ENCODE data around the gene NOTCH1. TPM values are rescaled to one million over a fixed set of nuclear protein-coding genes. Genes with fewer than 3 reads are reported as not detected.

NOTCH1 gene
- total RNA-seq, 1 donor from 2014 or later = 70.7 TPM

GRCh38 chr9:136486131-136486530 lies 59.7 kb downstream of the NOTCH1 start:
- DNase-seq (ENCODE audit: low read depth, low spot score) = no peak

GRCh38 chr9:136485049-136486045 lies 60.5 kb downstream of the NOTCH1 start:
- peak; percentile 33 for DNase-seq (ENCODE audit: low read depth, low spot score)

- no peak for DNase-seq (ENCODE audit: low read depth, low spot score)
Measured at GRCh38 chr9:136484153-136485048, 61.4 kb downstream of the NOTCH1 start.

- DNase-seq (ENCODE audit: low read depth, low spot score) = peak; percentile 33
Measured at GRCh38 chr9:136483589-136484152, 62.2 kb downstream of the NOTCH1 start.

DNA sequence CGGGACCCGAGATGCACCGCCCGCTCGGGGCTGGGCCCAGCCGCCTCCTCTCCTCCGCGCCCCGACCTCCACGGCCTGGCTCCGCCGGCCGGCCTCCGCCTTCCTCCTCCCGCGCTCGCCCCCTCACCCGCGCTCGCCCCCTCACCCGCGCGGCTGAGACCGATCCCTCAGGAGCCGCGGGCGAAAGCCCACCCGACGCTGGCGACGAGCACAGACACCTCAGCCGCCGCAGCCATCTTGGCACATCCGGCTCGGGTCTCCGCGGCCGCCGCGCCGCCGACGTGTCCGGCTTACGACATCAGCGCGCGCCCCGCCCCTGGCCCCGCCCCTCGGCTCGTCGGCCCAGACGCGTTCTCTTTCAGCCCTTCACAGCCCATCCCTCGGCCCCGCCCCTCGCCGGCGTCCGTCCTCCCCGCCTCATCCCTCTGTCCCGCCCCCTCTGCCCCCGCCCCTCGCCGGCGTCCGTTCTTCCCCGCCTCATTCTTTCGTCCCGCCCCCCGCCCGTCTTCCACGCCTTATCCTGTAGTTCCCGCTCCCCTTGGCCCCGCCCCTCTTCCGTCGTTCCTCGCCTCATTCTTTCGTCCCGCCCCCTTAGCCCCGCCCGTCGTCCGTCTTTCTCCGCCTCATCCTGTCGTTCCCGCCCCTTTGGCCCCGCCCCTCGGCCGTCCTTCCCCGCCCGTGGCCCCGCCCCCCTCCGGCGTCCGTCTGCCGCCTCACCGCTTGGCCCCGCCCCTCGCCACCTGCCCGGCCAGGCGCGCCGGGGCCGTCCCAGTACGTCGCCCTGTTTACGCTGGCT lies 62.9 kb downstream of the NOTCH1 start, which contains the start of gene SEC16A:
Gene SEC16A (minus strand): TSS at position 248 of the 796 bp plus-strand sequence. CDS start 5,425 bp downstream, outside the sequence.
- DNase-seq (ENCODE audit: low read depth, low spot score) = peak; percentile 89

DNA sequence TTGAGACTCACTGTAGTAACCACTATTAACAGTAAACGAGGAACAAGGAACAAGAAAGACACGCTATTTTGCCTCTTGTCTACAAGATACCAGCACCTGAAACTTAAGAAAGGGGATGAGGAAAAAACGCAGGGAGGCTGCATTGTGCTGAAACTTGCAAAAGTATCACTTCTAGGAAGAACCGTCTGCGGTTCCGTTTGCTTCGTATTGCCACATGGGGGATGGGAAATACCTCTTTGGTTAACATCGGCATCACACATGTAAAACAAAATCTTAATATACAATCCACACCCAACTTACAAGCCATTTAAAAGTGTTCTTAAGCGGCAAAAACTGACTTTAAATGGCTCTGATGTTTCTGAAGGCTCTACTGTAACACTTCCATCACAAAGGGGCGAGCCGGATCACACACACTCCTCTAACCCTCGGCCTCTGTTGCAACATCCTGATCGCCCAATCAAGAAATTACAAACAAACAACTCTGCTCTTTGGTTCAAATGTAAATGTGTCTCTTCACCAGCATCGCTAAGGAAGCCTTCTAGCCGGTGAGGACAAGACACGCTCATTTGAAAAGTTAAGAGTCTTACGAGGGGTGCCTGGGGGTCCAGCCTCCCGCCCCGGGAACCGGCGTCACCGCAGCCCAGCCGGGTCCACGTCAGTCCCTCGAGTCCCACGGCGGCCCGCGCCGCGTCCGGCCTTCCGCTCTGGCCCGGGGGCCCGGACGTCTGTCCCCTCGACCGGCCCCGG lies 63.6 kb downstream of the NOTCH1 start:
- DNase-seq (ENCODE audit: low read depth, low spot score) = no peak

DNA sequence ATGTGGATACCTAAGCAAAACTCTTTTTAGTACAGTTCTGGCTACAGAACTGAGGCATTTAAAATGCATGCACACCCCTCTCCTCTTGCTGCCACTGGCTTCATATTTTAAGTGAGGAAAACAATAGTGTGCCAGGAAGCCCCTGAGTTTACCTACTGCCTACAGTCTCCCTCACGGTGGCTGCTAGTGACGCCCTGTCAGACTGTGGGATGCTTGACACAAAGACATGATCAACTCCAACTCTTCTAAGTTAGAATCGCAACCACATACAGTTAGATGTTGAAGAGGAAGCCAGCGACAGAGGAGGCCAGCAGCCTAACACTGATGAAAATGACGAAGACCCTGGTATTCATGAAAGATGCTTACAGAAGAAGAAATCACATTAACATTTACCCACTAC lies 64.3 kb downstream of the NOTCH1 start:
- no peak for DNase-seq (ENCODE audit: low read depth, low spot score)

- DNase-seq (ENCODE audit: low read depth, low spot score) = no peak
Measured at GRCh38 chr9:136476369-136477150, 69.3 kb downstream of the NOTCH1 start.

DNA sequence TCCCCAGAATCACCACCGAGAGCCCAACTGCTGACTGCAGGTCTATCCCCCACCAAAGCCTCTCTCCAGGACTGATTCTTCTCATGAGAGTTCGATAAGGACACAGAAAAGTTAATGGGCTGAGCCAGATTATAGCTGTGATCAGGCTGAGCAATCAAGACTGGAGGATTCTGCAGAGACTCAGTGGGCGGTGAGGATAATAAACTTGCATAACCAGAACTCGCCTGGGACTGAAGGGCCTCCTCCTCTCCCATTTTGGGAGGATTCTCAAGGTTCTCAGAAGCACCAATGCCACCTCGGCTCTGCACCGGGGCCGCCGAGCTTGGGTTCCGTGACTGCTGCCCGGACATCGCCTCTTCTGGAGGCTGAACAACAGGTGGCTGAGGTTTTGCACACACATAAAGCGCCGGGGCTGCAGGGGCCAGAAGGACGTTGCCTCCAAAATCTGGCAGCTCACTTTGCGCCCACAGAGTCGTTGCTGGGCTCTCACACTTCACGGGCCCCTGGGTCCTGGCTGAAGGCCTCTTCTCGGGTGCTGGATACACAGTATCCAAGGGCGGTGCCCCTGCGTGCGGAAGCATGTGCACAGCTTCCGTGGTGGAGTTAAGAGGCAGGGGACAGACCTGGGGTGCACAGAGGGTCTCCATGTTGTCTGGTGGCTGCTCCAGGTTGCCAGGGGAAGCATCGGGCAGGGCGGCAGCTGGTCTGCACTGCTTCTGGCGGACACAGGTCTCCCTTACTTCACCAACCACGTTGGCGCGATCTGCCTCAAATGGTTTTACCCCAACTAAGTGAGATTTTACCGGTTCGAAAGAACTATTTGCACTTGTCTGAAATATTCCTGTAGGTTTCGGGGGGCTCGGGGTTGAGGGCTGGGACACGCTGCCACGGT lies 70.6 kb downstream of the NOTCH1 start:
- DNase-seq (ENCODE audit: low read depth, low spot score) = no peak

DNA sequence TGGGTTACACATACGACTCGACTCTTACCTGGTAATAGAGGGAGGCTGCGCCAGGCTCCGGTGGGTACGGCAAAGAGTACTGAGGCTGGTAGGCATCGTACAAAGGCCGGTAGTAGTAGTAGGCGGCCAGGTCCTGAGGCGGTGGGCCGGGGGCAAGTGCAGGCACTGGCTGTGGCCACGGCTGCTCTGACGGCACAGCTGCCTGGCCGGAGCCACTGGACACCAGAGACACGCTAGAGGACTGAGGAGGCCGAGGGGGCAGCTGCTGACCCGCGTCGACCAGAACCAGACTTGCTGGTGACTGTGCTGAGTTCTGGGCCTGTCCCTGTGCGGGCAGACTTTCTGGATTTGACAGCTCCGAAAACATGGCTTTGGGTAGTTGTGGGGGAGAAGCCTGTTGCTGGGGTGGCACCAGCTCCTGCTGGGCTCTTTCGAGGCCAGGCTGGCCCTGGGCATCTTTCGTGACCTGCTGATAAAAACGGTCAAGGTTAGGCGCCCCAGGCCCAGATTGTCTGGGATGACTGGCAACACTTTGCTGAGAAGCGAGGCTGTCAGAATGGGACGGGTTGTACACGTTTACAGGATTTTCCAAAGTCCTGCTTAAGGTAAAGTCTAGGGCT lies 71.7 kb downstream of the NOTCH1 start:
- no peak for DNase-seq (ENCODE audit: low read depth, low spot score)

DNA sequence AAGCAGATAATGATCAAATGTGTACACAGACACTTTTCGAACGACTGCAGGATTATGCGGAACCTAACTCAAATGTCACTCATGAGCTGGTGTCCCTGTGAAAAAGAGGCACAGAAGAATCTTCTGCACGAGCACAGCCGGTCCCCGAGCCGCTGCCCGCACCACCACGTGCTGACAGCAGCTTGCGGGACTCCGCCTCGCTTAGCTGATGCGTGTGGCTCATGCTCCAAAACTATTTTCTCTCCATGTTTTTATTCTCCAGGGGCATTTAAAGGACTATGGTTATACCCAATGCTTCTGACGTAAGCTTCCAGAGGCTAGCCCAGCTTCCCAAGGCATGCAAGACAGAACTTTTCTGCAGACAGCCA lies 72.5 kb downstream of the NOTCH1 start:
- DNase-seq (ENCODE audit: low read depth, low spot score) = no peak

DNA sequence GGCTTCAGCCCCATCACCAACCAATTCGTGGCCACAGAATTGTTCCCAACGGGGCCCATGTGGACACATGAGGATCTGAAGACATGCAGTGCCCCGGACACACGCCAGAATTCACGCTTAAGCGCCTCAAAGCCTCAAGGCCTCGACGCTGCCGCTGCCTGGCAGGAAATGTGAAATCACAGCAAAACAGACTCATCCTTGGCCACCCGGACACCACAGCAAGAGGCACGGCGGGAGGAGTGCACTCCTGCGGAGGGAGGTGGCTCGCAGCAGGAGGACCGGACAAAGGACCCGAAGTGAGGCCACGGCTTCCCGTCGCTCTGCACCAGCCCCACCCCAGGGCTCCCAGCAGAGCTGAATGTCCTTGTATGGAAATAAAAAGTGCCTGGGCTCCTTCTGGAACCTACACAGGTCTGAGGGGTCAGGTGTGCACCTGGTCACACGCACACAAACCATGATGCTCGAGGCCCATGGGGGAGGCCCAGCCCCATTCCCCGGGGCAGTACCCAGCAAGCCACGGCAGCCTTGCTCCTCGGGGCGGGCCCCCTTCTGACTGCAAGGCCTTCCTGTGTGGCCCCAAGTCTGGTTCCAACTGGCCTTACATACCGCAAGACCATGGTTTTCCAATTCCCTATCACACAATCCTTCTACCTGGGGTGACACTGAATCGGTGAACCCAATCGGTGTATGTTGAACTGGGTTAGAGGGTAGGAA lies 73.1 kb downstream of the NOTCH1 start:
- DNase-seq (ENCODE audit: low read depth, low spot score) = no peak

GRCh38 chr9:136471802-136472487 lies 73.9 kb downstream of the NOTCH1 start:
- DNase-seq (ENCODE audit: low read depth, low spot score) = no peak

DNA sequence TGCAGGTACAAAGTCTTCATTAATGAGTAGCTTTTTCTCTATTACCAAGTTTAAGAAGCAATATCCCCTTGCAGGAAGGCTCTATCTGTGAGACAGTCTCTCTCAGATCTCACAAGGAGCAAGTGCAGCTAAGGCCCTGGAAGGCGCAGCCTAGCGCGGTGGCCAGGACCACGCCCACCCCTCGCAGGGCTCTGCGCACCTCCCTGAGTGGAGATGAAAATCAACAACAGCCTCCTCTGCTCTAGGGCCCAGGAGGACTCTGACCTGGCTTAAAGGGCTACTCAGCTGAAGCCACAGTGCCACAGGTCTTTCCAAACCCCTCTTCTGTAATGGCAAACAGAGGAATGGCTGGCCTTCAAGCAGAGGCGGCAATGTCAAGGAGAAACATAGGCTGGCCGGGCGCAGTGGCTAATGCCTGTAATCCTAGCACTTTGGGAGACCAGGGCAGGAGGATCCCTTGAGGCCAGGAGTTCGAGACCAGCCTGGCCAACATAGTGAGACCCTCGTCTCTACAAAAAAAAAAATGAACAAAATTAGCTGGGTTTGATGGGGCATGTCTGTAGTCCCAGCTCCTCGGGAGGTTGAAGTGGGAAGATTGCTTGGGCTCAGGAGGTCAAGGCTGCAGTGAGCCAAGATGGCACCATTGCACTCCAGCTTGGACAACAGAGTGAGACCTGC lies 74.9 kb downstream of the NOTCH1 start:
- DNase-seq (ENCODE audit: low read depth, low spot score) = no peak

- no peak for DNase-seq (ENCODE audit: low read depth, low spot score)
Measured at GRCh38 chr9:136470356-136470755, 75.5 kb downstream of the NOTCH1 start.

- no peak for DNase-seq (ENCODE audit: low read depth, low spot score)
Measured at GRCh38 chr9:136467766-136468165, 78.1 kb downstream of the NOTCH1 start.

Data from pulmonary artery endothelial cell (primary cell).